Measurements from ENCODE around the gene GINS1.
"Not testable (repeated sequence)": the region's sequence is repeated elsewhere in the genome, so short reads cannot be mapped to it uniquely, and the experiment has no call there.

GINS1 gene

DNA sequence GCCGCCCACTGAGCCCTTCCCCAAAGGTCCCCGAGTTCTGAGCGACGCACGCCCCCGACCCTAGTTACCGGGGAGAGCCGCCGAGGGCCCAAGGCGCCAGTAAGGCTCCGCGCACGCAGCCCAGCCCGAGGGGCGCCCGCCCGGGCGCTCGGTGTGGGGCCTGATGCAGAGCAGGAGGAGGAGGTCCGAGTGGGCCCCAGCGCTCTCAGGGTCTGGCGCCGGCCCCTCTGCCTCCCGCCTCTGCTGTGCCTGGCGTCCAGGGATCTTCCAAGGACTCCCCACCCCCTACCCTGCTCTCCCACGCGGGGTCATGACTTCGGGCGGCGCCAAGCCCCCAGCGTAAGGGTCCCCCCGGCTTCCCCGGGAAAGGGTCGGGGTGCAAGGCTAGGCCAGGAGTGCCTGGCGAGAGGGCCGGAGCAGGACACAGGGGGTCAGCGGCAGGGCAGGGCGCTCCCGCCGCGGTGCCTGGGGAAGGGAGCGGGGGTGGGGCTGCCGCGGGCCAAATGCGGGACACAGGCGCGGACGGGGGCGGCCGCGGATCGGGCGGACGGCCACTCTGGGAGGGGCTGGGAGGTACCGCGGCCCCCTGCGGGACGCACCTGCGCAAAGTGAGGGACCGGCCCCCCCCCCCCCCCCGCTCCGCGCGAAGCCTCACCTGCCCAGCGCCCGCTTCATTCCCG lies 17.5 kb upstream of the GINS1 start:
- DNase-seq (ENCODE audit: low read depth), result peak; percentile 9

DNA sequence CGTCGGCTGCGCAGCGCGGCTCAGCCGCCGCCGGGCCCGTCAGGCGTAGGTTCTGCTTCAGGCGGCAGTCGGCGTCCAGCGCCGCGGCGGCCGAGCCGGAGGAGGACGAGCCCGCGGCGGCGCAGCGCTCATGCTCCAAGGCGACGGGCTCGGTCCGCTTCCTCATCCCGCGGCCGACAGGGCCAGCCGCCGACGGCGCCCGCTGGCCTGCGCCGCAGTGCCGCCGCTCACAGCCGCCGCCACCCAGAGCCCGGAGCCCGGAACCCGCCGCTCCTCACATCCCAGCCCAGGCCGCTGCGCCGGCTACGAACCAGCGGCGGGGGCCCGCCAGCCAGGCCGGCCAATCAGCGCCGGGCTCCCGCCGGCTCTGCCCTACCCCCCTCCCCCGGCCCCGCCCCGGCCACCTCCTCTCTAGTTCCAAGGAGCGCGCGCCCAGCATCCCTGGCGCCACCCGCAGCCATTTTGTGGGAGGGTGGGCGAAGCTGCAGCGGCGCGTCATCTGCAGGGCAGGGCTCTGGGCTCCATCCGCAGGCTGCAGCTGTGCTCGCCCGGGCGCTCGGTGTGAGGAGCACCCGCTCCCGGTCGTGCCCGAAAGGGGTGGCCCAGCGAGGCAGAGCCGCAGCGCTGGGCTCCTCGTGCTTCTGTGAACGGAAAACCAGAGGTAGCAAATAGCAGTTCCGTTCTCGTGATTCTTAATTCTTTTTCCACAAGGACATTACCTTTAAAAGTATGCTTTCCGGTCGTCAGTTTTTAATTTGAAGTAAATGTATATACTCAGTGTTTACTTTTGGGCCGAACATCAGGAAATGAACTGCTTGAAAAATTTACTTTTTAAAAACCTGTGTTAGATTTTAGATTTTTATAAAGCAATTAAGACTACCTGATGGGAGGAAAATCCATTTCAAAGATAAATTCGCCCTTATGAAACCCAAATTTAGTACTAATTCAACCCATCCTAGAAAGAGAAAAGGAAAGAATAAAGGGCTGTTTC lies 16.6 kb upstream of the GINS1 start, which contains the start of gene ABHD12:
Gene ABHD12, minus strand, starts transcription at position 298 of the 991 bp plus-strand sequence. Its CDS starts 132 bp downstream, at position 166.
- peak; percentile 91 for DNase-seq (ENCODE audit: low read depth)

DNA sequence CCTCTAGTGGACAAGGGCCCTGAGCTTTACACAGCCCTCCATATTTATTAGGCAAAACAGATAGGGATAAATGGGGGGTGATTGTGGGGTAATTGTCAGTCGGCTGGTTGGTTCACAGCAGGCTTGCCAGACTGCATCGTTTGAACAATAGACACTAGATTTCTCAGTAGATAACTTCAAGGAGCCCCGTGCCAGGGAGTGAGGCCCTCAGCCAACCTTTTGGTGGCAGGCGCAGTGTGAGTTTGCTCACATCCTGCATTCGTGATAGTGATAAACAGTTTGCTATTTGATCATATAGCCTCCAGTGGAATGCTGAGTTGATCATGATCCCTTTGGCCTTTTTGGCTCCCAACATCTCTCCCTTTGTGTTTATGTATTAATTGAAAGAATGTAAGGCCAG lies 13.2 kb upstream of the GINS1 start:
- no peak for DNase-seq (ENCODE audit: low read depth)

DNA sequence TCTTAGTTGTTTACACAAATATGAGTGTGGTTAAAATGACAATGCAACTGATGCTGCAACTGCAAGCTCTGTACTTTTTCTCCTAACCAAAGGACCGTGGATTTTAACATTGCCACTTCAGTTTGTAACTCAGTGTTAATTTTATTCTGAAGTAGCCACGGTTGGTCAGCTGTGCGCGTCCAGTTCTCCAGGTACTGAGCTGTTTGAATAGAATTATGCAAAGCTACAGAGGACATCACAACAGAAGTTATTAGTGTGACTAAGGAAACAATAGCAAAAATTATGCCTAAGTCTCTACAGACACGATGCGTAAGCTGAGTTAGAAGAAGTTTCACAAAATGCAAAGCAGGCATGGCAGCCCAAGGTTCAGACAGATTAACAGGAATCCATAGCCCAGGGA lies 12.5 kb upstream of the GINS1 start:
- no peak for DNase-seq (ENCODE audit: low read depth)

DNA sequence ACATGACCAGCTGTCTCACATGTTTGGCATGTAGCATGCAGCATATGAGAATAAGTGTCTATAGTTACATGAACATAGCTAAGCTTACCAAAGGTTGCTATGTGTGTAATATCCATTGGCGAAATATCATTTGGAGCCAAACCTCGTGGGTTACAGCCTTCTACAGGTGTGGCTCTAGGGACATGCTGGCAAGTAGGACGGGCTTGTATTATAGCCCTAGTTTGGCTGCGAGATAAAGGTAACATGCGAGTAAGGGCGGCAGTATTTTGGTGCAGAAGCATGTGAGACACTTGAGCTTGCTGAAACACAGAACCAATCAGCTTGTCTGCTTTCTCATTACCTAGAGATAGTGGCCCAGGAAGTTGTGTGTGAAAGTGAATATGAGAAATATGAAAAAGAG lies 10.4 kb upstream of the GINS1 start:
- DNase-seq (ENCODE audit: low read depth), result no peak

DNA sequence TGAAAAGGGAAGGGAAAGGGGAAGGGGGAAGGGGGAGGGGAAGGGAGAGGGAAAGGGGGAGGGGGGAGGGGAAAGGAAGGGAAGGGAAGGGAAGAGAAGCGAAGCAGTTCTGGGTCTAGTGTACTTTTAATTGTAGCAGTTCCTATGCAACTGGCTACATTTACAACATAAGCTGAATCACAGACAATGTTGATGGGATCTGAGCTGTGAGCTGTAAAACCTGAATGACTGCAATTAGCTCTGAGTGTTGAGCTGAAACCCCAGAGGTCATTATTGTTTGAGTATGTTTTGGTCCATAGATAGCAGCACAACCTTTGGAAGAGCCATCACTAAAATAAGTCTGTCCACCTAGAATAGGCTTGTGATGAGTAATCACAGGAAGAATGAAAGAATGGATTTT lies 9.7 kb upstream of the GINS1 start:
- no peak for DNase-seq (ENCODE audit: low read depth)

DNA sequence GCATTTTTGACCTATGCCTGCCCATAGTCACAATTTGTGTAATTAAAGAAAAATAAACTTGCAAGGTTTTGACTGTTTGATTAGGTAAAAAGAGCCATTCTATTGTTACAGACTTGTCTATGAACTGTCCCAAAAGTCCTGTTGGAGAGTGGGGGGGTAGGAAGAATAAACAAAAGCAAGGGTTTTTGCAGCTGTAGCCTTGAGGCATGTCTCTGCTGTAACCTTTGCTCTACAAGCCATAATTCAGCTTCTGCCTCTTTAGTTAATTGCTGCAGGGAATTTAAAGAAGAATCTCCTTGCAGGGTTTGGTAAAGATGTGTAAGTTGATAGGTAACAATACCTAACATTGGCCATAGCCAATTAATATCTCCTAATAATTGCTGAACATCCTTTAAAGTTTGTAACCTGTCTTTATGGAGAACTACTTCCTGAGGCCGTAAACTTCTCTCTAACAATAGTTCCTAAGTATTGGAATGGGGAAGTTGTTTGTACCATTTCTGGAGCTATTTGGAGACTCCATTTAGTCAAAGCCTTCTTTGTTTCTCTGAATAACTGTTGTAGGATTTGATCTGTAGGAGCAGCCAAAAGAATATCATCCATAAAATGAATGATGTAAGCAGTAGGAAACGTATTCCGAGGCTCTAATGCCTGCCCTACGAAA lies 9.0 kb upstream of the GINS1 start:
- no peak for DNase-seq (ENCODE audit: low read depth)

DNA sequence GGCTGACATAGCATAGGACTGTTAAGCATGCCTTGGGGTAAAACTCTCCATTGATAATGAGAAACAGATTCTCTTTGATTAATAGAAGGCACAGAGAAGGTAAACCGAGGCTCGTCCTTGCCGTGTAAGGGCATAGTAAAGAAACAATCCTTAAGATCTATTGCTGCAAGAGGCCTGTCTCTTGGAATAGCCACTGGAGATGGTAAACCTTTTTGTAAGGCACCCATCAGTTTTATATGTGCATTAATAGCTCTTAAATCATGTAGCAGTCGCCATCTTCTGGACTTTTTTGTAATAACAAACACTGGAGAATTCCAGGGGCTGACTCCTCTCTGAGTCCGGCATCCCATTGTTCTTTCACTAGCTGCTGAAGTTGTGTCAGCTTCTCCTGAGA lies 8.4 kb upstream of the GINS1 start:
- no peak for DNase-seq (ENCODE audit: low read depth)

DNA sequence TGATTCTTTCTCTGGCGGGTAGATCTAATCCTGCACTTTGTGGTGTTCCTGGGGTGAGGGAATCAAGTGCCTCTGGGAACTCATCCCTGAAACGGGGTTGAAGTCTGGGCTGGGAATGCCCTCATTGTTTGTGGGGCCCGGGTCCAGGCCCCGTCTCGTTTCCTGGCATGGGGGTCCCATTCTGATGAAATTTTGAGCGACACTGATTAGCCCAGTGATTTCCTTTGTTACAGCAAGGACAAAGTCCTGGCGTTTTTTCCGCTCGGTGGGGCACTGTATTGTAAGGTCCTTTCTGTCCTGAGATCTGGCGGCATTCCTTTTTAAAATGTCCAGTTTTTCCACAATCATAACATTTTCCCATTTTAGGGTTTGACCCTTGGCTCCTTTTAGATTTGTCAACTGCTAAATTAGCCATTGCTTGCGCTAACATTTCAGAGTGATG lies 7.2 kb upstream of the GINS1 start:
- not testable (repeated sequence) for DNase-seq (ENCODE audit: low read depth)

DNA sequence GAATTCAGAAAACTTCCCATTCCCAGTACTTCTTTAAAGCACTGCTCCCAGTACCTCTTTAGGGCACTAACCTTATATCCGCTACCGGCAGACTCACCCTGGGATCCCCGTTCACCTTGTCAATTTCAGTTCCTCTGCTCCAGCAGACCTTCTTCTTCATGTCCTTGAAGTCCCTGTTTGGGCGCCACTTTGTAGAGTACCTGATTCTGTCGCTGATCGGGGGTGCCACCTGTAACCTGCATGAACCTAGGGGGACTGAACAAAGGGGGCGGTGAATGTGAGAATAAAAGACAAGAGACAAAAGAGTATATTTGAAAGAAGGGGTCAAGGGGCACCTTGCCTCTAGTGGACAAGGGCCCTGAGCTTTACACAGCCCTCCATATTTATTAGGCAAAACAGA lies 4.9 kb upstream of the GINS1 start:
- DNase-seq (ENCODE audit: low read depth), result no peak

DNA sequence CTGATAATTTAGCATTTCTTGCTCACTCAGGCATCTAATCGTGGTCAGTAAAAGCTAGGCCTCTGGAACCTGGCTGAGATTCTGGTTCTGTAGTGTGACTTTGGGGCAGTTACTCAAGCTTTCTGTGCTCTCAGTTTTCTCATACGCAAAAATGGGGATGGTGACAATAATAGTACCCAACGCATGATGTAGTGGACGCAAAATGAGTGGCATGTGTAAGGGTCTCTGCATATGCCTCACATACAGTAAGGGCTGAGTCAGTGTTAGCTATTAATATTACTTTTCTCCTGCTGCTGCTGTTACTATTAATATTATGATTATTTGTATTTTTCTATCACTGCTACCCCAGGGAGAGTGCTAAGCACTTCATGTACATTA lies 686 bp downstream of the GINS1 start:
- no peak for DNase-seq (ENCODE audit: low read depth)

DNA sequence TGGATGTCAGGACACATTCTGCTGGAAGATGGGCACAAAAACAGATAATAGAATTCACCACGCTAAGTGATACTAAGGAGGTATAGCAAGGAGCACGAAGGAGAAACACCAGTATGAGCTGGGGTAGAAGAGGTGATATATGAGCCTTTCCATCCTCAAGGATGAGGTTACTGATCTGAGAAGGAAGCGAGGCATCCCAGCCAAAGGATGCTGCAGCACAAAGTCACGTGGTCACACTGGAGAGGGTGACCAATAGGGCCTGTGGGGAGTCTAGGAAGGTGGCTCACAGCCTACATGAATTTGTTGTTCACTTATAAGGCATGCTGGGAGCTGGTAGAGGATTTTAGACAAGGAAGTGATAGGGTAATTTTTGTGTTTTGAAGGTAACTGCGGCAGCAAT lies 1.4 kb downstream of the GINS1 start:
- DNase-seq (ENCODE audit: low read depth), result no peak

DNA sequence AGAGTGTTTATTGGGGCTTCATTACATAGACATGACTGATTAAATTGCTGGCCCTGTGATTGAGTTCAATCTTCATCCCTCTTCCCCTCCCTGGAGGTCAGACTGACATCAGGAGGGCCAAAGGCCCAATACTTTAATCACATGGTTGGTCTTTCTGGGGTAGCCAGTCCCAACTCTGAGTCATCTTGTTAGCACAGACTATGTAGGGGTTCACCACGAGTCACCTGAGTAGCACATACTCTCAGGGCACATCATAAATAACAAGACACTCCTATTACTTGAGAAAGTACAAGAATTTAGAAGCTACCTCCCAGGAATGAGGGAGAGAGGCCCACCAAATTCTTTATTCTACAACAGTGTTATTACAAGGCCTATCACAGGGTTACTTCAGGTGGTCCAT lies 11.3 kb downstream of the GINS1 start:
- no peak for DNase-seq (ENCODE audit: low read depth)

DNA sequence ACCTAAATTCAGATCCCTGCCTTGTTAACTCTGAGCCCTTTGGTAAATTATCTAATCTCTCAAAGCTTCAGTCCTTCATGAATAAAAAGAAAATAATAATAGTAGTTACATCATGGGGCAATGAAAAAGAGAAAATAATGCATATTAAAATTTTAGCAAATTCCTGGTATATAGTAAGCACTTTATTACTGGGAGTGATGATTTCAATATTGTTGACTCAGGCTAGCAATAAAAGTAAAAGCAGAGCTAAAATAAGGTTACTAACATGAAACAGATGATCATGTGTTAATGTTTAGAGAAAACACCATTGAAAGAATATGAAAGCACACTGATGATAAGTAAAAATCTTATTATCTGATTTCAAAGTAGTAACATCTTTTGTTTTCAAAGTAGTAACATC lies 13.6 kb downstream of the GINS1 start:
- DNase-seq (ENCODE audit: low read depth), result no peak

DNA sequence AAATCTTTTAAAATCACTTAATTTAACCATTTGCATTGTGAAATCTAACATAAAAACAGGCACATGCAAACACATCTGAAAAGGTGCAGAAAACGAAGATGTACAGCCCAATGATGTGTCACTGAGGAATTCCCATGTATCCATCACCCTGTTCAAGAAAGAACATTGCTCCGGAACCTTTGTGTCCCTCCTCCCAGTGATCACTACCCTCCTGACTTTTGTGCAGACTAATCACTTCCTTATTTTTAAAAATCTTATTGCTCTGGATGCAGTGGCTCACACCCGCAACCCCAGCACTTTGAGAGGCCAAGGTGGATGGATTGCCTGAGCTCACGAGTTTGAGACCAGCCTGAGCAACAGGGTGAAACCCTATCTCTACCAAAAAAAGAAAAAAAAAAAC lies 14.6 kb downstream of the GINS1 start:
- DNase-seq (ENCODE audit: low read depth), result no peak

DNA sequence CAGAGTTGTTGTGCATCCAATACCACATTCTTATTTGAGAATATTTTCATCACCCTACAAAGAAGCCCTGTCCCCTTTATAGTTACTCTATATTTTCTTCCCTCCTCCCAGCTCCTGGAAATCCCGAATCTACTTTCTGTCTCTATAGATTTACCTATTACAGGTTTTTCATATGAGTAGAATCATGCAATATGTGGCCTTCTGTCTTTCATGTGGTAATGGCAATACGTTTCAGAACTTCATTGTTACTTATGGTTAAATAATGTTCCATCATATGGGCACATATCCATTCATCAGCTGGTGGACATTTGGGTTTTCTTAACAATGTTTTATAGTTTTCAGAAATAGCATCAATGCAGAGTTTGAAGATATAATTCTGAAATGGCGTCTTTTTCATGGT lies 17.1 kb downstream of the GINS1 start:
- no peak for DNase-seq (ENCODE audit: low read depth)

DNA sequence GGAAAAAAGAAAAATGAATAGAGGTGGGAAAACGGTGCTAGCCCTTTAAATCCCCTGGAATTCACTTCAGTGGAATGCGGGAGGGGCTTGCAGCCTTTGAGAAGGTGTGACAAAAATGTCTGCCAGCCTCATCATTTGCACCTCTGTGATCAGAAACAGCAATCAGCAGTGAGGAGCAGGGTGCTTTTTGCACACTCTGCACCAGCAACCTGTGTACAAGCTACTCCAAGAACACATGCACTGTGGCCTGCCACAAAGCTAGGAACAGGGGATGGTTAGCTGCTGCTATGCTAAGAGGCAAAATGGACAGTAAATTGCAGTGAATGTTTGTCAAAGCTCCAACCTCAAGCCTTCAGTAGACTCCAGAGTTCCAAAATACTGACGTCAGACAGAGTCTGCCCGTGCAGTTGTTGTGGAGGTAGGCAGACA lies 29.7 kb downstream of the GINS1 start:
- DNase-seq (ENCODE audit: low read depth), result no peak

DNA sequence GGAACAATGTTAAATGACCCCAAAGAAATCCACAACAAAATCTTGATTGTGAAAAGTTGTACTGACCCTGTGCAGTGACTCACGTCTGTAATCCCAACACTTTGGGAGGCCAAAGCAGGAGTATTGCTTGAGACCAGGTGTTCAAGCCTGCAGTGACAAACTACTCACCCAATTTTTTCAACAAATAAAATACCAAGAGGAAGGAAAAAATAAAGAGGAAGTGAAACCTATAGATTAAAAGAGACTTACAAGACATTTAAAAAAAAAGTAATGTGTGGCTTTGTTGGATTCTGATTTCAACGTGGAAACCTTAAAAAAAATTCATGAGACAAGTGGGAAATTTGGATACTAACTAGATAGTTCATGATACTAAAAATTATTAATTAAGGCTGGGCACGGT lies 31.9 kb downstream of the GINS1 start:
- DNase-seq (ENCODE audit: low read depth), result no peak

DNA sequence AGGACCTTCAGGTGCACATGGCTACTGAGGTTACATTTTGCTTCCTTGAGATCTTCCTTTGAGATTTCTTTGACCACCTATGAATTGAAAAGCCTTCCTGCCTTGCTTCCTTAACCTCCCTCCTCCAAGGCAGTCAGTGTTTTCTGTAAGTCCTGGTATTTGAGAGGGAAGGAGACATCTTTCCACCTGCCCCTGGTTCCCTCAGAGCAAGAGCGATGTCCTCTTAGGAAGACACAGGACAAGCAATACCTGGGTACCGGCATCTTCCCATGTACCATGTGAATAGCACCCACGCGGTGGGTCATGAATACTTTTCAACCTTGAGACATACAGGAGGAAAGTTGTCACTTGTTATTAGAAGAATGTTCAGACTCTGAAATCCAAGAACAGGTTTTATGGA lies 37.1 kb downstream of the GINS1 start:
- no peak for DNase-seq (ENCODE audit: low read depth)

DNA sequence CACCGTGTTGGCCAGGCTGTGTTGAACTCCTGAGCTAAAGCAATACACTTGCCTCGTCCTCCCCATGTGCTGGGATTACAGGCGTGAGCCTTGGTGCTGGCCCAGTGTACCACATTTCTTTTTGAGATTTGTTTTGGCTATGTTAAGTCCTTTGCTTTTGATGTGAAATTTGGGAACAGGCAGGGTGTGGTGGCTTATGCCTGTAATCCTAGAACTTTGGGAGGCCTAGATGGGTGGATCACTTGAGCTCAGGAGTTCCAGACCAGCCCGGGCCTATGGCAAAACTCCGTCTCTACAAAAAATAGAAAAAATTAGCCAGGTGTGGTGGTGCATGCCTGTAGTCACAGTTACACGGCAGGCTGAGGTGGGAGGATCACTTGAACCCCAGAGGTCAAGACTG lies 40.2 kb downstream of the GINS1 start:
- DNase-seq (ENCODE audit: low read depth), result no peak

DNA sequence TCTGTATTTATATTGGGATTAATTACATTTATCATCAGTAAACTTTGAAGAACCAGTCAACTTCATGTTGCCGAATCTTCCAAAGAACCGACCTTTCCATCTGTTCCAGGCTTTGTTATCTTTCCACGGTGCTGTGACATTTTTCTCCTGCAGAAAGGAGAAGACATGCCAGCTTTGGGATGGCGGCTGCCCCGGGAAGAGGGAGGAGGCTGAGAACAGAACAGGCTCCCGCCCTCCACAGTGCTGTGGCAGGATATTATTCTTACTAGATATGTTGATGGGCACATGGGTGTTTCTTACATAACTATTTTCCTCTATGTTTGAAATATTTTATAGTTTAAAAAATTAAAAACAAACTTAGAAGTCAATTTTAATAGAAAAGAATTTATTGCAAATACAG lies 44.9 kb downstream of the GINS1 start:
- no peak for DNase-seq (ENCODE audit: low read depth)

DNA sequence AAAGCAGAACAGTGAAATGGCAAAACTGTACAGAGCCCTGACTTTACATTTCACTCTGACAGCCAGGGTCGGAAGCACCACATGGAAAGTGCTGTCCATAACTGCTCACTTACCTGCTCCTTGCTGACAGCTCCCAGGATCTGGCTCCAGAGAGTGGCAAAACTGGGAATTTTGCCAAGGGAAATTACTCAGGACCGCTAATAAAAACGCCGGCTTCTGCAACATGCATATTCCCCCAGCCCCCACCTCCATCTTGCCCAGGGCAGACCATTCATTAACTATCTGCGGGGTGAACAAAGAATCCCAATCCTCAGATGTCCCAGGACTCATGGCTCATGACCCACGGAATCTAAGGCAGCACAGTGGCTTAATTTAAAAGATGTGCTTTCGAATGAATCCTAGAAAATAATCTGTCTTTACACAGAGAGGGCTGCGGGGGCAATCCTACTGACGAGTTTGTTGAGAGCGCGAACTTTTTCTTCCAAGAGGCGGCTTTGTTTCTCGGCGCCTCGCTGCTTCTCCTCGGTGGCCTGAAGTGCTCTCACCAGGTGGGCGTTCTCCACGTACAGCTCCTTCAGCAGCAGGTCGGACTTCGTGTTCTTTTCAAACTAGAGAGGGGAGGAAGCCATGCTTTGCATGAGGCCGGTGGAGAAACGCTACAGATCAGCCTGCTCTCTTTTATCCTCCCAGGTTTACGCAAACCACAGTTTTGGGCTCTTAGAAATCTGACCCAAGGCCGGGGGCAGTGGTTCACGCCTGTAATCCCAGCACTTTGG lies 45.8 kb downstream of the GINS1 start:
- DNase-seq (ENCODE audit: low read depth), result no peak
